Pancreas (tissue), 10 donors: ENCODE measurements around the gene ARL8A. TPM values are rescaled to one million over a fixed set of nuclear protein-coding genes. Genes with fewer than 3 reads are reported as not detected.

ENCODE experiments used
- ATAC-seq, 4 donors: fragments of 200-7000 bp; cut with Tn5 transposase; one replicate each; pipeline versions ENCODE4 v1.8.0 to v1.9.1; 2020; ENCODE audit warnings: mild to moderate bottlenecking in 4 of 4, moderate library complexity in 4 of 4
- DNase-seq, 6 donors: peaks; one replicate each; pipeline ENCODE4 v3.0.0-alpha.2; 2020
- FAIRE-seq: peaks from 2 replicates; lab custom pipeline; 2012; peaks lifted over from hg19 to GRCh38; lab: Jason Lieb, UNC
- H3K27ac ChIP-seq, 4 donors: fragments of 200-600 bp; sonication (generic); 1 replicate in 3 of 4; 2 replicates in 1 of 4; pipeline versions ENCODE4 v1.5.0 to v1.8.0; 2020
- H3K27me3 ChIP-seq, 4 donors: fragments of 200-600 bp; one replicate each; pipeline ENCODE4 v1.8.0; 2021
- H3K36me3 ChIP-seq, 3 donors: fragments of 200-600 bp; sonication (generic) in 1 of 3; one replicate each; pipeline versions ENCODE4 v1.5.0 to v1.8.0; 2020 to 2021
- H3K4me1 ChIP-seq, 3 donors: fragments of 200-600 bp; one replicate each; pipeline ENCODE4 v1.8.0; 2021
- H3K4me3 ChIP-seq, 4 donors: fragments of 200-600 bp; sonication (generic) in 2 of 4; one replicate each; pipeline versions ENCODE4 v1.5.0 to v1.8.0; 2020 to 2021
- H3K9me3 ChIP-seq, 4 donors: fragments of 200-600 bp; one replicate each; pipeline ENCODE4 v1.8.0; 2021
- WGBS, 2 donors: extraction: QIAGEN DNeasy Blood & Tissue Kit; methylation state at CpG; one replicate each; pipeline ENCODE4 v1.1.7; 2013; 5-methylcytosine and 5-hydroxymethylcytosine counted together
- intact Hi-C, 3 donors: fragments of 100-400 bp; cut with DNase I; formaldehyde crosslinking; loops; one replicate each; pipeline versions ENCODE4 v1.11.1 to v1.14.2; 2022
- polyA plus RNA-seq, 2 donors: library from polyadenylated mRNA; stranded (reverse); fragments of 200-250 nt; gene quantifications; one replicate each; pipeline ENCODE4 v1.2.3, GENCODE V29; 2013
- total RNA-seq, 6 donors: library from RNA; stranded (reverse); fragmentation: NEBNext Ultra II Directional in 4 of 6; extraction: Animal tissue kit (Norgen Biotek cat#: 25700) in 4 of 6; gene quantifications; one replicate each; pipeline versions ENCODE4 v1.2.1 to v1.2.4, GENCODE V29; 2021 to 2023
- TF ChIP-seq, protein P1 (sequence below), 4 donors: fragments of 200-600 bp; sonication (generic) in 3 of 4; IDR thresholded peaks; one replicate each; pipeline versions ENCODE4 v1.5.0 to v1.8.0; 2021; ENCODE audit warnings: antibody characterized with exemption in 4 of 4
- donor health status: healthy with polysubstance abuse.
- donor health status: DM: no; HTN: no; CAD: no; lungs with moderate emphysema.
- donor health status: DM: no; HTN: no; CAD: no.
- donor health status: control.
- donor health status: control.
- donor health status: Bipolar disorder and iron deficiency.
- donor health status: DM: yes; HTN: yes; CAD: no.
- donor health status: DM: no; HTN: no; CAD: no.
- donor health status: DM: no; HTN: no; CAD: no.
- donor health status: DM: yes; HTN: yes; CAD: no.

Gene ARL8A
- total and polyA plus RNA-seq, 8 donors, result 14.8 to 30.4 (median 22.1) TPM

DNA sequence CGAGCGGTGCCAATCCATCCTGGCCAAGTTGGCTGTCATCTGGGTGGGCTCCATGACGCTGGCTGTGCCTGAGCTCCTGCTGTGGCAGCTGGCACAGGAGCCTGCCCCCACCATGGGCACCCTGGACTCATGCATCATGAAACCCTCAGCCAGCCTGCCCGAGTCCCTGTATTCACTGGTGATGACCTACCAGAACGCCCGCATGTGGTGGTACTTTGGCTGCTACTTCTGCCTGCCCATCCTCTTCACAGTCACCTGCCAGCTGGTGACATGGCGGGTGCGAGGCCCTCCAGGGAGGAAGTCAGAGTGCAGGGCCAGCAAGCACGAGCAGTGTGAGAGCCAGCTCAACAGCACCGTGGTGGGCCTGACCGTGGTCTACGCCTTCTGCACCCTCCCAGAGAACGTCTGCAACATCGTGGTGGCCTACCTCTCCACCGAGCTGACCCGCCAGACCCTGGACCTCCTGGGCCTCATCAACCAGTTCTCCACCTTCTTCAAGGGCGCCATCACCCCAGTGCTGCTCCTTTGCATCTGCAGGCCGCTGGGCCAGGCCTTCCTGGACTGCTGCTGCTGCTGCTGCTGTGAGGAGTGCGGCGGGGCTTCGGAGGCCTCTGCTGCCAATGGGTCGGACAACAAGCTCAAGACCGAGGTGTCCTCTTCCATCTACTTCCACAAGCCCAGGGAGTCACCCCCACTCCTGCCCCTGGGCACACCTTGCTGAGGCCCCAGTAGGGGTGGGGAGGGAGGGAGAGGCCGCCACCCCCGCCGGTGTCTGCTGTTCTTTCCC, 16.5 kb downstream of the ARL8A start:
- no peak for FAIRE-seq
- 89 to 95% methylated on average over 25 of the region's 26 CpGs for WGBS, 2 donors
- H3K4me1 ChIP-seq, result no peaks in the 10 kb centered on the region
- no peaks in the 10 kb centered on the region for H3K36me3 ChIP-seq
- no peak for ATAC-seq
- no peaks in the 10 kb centered on the region for H3K27me3 ChIP-seq
- H3K4me3 ChIP-seq, result no peak overlapping the region
- no peaks in the 10 kb centered on the region for H3K9me3 ChIP-seq
- no peak for DNase-seq
- TF ChIP-seq, protein P1, sequence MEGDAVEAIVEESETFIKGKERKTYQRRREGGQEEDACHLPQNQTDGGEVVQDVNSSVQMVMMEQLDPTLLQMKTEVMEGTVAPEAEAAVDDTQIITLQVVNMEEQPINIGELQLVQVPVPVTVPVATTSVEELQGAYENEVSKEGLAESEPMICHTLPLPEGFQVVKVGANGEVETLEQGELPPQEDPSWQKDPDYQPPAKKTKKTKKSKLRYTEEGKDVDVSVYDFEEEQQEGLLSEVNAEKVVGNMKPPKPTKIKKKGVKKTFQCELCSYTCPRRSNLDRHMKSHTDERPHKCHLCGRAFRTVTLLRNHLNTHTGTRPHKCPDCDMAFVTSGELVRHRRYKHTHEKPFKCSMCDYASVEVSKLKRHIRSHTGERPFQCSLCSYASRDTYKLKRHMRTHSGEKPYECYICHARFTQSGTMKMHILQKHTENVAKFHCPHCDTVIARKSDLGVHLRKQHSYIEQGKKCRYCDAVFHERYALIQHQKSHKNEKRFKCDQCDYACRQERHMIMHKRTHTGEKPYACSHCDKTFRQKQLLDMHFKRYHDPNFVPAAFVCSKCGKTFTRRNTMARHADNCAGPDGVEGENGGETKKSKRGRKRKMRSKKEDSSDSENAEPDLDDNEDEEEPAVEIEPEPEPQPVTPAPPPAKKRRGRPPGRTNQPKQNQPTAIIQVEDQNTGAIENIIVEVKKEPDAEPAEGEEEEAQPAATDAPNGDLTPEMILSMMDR (IDR thresholded peaks at IDR 0.05), result no peak
- no peak overlapping the region for H3K27ac ChIP-seq
- intact Hi-C loops, result loop anchor here in 1 of 3 donors (5.0 kb wide), 1 partner anchor 231 kb away; no protein-coding TSS in a partner anchor

DNA sequence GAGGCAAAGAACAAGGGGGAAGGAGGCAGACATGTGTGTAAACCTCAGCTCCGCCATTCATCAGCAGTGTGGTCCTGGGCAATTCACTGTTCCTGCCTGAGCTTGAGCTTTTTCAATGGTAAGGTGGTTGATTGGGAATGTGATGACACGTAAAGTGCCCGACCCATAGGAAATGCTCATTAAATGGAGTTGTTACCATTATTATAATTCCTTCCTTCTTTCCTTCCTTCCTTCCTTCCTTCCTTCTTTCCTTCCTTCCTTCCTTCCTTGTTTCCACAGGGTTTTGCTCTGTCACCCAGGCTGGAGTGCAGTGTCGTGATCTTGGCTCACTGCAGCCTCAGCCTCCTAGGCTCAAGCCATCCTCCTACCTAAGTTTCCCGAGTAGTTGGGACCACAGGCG, 17.5 kb downstream of the ARL8A start:
- no peak overlapping the region for H3K27ac ChIP-seq
- no peak overlapping the region for H3K4me3 ChIP-seq
- intact Hi-C loops, result loop anchor here in 1 of 3 donors (5.0 kb wide), 1 partner anchor 230 kb away; no protein-coding TSS in a partner anchor
- no peaks in the 10 kb centered on the region for H3K9me3 ChIP-seq
- FAIRE-seq (no peak), DNase-seq (no peak), ATAC-seq (no peak)
- no peaks in the 10 kb centered on the region for H3K27me3 ChIP-seq
- no peaks in the 10 kb centered on the region for H3K36me3 ChIP-seq
- TF ChIP-seq, protein P1 (IDR thresholded peaks at IDR 0.05), result no peak
- no peaks in the 10 kb centered on the region for H3K4me1 ChIP-seq
- WGBS, 2 donors, result 85 to 92% methylated on average over 6 of the region's 6 CpGs

DNA sequence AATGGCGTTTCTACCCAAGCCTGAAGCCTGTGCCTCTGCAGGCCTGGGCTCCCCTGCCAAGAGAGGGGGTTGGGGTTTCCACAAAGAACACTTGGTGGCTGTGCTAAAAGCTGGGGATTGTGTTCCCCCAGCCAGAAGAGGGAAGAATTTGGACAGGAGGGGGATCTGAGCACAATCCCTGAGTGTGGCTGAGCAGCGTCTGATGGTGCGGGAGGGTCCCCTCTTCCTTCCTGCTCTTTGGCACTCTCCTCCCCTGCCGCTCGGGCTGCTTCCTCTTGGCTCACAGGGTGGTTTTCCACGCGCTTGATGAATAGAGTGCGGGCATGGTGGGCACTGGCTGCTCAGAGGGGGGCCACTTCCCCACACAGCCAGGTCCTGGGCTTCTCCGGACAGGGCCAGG, 18.1 kb downstream of the ARL8A start:
- DNase-seq (no peak), FAIRE-seq (no peak), ATAC-seq (no peak)
- no peaks in the 10 kb centered on the region for H3K27me3 ChIP-seq
- H3K27ac ChIP-seq, result no peak overlapping the region
- WGBS, 2 donors, result 67 to 73% methylated on average over 9 of the region's 9 CpGs
- intact Hi-C loops, result loop anchor here in 1 of 3 donors (5.0 kb wide), 1 partner anchor 229 kb away; no protein-coding TSS in a partner anchor
- H3K9me3 ChIP-seq, result no peaks in the 10 kb centered on the region
- no peak overlapping the region for H3K4me3 ChIP-seq
- TF ChIP-seq, protein P1 (IDR thresholded peaks at IDR 0.05), result no peak
- H3K4me1 ChIP-seq, result no peaks in the 10 kb centered on the region
- H3K36me3 ChIP-seq, result no peaks in the 10 kb centered on the region

DNA sequence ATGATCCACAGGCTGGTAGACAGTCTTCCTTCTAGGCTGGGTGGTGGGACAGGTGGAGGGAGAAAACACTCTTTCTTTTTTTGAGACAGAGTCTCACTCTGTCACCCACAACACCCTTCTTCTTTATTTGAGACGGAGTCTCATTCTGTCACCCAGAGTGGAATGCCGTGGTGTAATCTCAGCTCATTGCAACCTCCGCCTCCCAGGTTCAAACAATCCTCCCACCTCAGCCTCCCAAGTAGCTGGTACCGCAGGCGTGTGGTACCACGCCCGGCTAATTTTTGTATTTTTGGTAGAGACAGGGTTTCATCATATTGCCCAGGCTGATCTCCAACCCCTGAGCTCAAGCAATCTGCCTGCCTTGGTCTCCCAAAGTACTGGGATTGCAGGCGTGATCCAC, 18.9 kb downstream of the ARL8A start:
- Histone ChIP-seq H3K4me3 (no peak overlapping the region), H3K4me1 (no peaks in the 10 kb centered on the region), H3K9me3 (no peaks in the 10 kb centered on the region), H3K36me3 (no peaks in the 10 kb centered on the region), H3K27me3 (no peaks in the 10 kb centered on the region), H3K27ac (no peak overlapping the region)
- intact Hi-C loops, result loop anchor here in 1 of 3 donors (5.0 kb wide), 1 partner anchor 228 kb away; no protein-coding TSS in a partner anchor
- FAIRE-seq (no peak), DNase-seq (no peak), ATAC-seq (no peak)
- TF ChIP-seq, protein P1 (IDR thresholded peaks at IDR 0.05), result no peak
- WGBS, 2 donors, result 90 to 91% methylated on average over 8 of the region's 8 CpGs

DNA sequence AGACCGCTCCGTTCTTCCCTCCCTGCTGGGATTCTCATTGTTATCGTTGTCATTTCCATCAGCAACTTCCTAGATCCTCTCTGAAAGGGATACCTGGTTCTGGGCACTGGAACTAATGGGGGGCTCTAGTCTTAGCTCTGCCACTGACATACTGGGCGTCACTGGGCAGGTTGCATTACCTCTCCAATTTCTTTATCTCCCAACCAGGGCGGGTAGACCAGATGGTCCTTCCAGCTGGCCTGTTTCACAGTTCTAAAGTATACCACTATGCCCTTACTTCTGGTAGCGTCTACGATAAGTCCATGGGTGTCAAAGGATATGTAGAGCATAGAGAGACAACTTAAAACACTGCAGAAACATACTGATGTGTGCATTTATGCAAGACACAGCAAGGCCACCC, 20.4 kb downstream of the ARL8A start:
- Histone ChIP-seq H3K36me3 (no peaks in the 10 kb centered on the region), H3K27ac (no peak overlapping the region), H3K9me3 (no peaks in the 10 kb centered on the region), H3K4me3 (no peak overlapping the region), H3K4me1 (no peaks in the 10 kb centered on the region), H3K27me3 (no peaks in the 10 kb centered on the region)
- no peak for DNase-seq
- ATAC-seq, result no peak
- FAIRE-seq, result no peak
- WGBS, 2 donors, result 72 to 80% methylated on average over 7 of the region's 7 CpGs
- TF ChIP-seq, protein P1 (IDR thresholded peaks at IDR 0.05), result no peak
- intact Hi-C loops, result loop anchor here in 2 of 3 donors (5.0 kb wide), 1 partner anchor 122 kb away; no protein-coding TSS in a partner anchor
